Smooth muscle cell (in vitro differentiated cells): ENCODE measurements around the gene CIRBP. TPM values are rescaled to one million over a fixed set of nuclear protein-coding genes. Genes with fewer than 3 reads are reported as not detected.

Source experiments
- DNase-seq: peaks from one replicate; lab custom pipeline; 2025; ENCODE audit not compliant: unreplicated experiment; lab: John Stamatoyannopoulos, UW
- H2AFZ ChIP-seq: fragments of 200-600 bp; sonication (generic); 2 replicates; pipeline ENCODE4 v1.6.0; 2016; ENCODE audit warnings: antibody characterized with exemption, low read depth, mild to moderate bottlenecking
- H3F3A ChIP-seq: fragments of 200-600 bp; sonication (generic); 2 replicates; pipeline ENCODE4 v1.6.0; 2017; ENCODE audit warnings: antibody characterized with exemption, low read depth
- H3K27ac ChIP-seq: fragments of 200-600 bp; sonication (generic); 2 replicates; pipeline ENCODE4 v1.5.1; 2016; ENCODE audit warnings: low read depth, mild to moderate bottlenecking
- H3K27me3 ChIP-seq: fragments of 200-600 bp; sonication (generic); 2 replicates; pipeline ENCODE4 v1.6.1; 2016; ENCODE audit warnings: low read depth, mild to moderate bottlenecking
- H3K36me3 ChIP-seq: fragments of 200-600 bp; sonication (generic); 2 replicates; pipeline ENCODE4 v1.5.1; 2016; ENCODE audit warnings: low read depth
- H3K4me1 ChIP-seq: fragments of 200-600 bp; sonication (generic); 2 replicates; pipeline ENCODE4 v1.5.1; 2016; ENCODE audit warnings: low read depth
- H3K4me2 ChIP-seq: fragments of 200-600 bp; sonication (generic); 2 replicates; pipeline ENCODE4 v1.6.0; 2016; ENCODE audit warnings: mild to moderate bottlenecking
- H3K4me3 ChIP-seq: fragments of 200-600 bp; sonication (generic); 2 replicates; pipeline ENCODE4 v1.5.1; 2016; ENCODE audit warnings: mild to moderate bottlenecking
- H3K79me2 ChIP-seq: fragments of 200-600 bp; sonication (generic); 2 replicates; pipeline ENCODE4 v1.6.0; 2016; ENCODE audit warnings: low read depth, mild to moderate bottlenecking
- H3K9ac ChIP-seq: fragments of 200-600 bp; sonication (generic); 2 replicates; pipeline ENCODE4 v1.6.0; 2016; ENCODE audit warnings: low read depth
- H3K9me3 ChIP-seq: fragments of 200-600 bp; sonication (generic); replicated peaks from 2 replicates; pipeline ENCODE4 v1.5.1; 2016; ENCODE audit warnings: low read depth
- H4K20me1 ChIP-seq: fragments of 200-600 bp; sonication (generic); 2 replicates; pipeline ENCODE4 v1.6.0; 2016; ENCODE audit warnings: low read depth
- CTCF ChIP-seq: fragments of 200-600 bp; sonication (generic); IDR thresholded peaks from 2 replicates; pipeline ENCODE4 v1.5.1; 2017; ENCODE audit warnings: borderline replicate concordance, mild to moderate bottlenecking, antibody characterized with exemption; ENCODE audit not compliant: insufficient read depth, poor library complexity, severe bottlenecking
- WGBS: methylation state at CpG from one replicate; pipeline ENCODE4 v1.1.7; 2016; ENCODE audit warnings: low lambda C conversion rate; 5-methylcytosine and 5-hydroxymethylcytosine counted together
- polyA plus RNA-seq: library from polyadenylated mRNA; unstranded; fragments of >200 nt; fragmentation: Nextera tagmentation; extraction: Ambion mirVana; gene quantifications from 2 replicates; pipeline ENCODE4 v1.2.1, GENCODE V29; 2016
- total RNA-seq: library from RNA; depleted of rRNA; stranded (reverse); fragments of >200 nt; gene quantifications from 2 replicates; pipeline ENCODE4 v1.2.3, GENCODE V29; 2014

Gene CIRBP
- total and polyA plus RNA-seq, 2 experiments from 2014 or later, result 122 to 215 TPM

GRCh38 chr19:1266916-1267476, 2.1 kb upstream of the CIRBP start:
- H3K9ac ChIP-seq, result peak overlapping the region; percentile 80
- peaks cover 49% of the 10 kb centered on the region for H3F3A ChIP-seq
- peaks cover 29% of the 10 kb centered on the region for H4K20me1 ChIP-seq
- peak overlapping the region; percentile 91 for H3K4me2 ChIP-seq
- peaks cover 24% of the 10 kb centered on the region for H3K79me2 ChIP-seq
- H3K36me3 ChIP-seq, result no peaks in the 10 kb centered on the region
- peak overlapping the region; percentile 68 for H3K4me3 ChIP-seq
- peak; percentile 80 for DNase-seq
- no peak overlapping the region for H2AFZ ChIP-seq
- no peaks in the 10 kb centered on the region for H3K27me3 ChIP-seq
- no peaks in the 10 kb centered on the region for H3K9me3 ChIP-seq
- TF ChIP-seq CTCF, result peak; percentile 97
- H3K4me1 ChIP-seq, result peaks cover 56% of the 10 kb centered on the region
- 2% methylated on average over 55 of the region's 59 CpGs for WGBS
- peak overlapping the region; percentile 97 for H3K27ac ChIP-seq

GRCh38 chr19:1267477-1268225, 1.5 kb upstream of the CIRBP start:
- no peaks in the 10 kb centered on the region for H3K9me3 ChIP-seq
- DNase-seq, result peak; percentile 41
- no peak for TF ChIP-seq CTCF
- H3F3A ChIP-seq, result peaks cover 51% of the 10 kb centered on the region
- WGBS, result 22% methylated on average over 33 of the region's 35 CpGs
- peak overlapping the region; percentile 80 for H3K9ac ChIP-seq
- H3K27ac ChIP-seq, result peak overlapping the region; percentile 82
- peaks cover 30% of the 10 kb centered on the region for H3K79me2 ChIP-seq
- H3K4me2 ChIP-seq, result peak overlapping the region; percentile 91
- no peak overlapping the region for H2AFZ ChIP-seq
- peaks cover 36% of the 10 kb centered on the region for H4K20me1 ChIP-seq
- H3K36me3 ChIP-seq, result peaks cover 4% of the 10 kb centered on the region
- H3K4me3 ChIP-seq, result peak overlapping the region; percentile 68
- H3K4me1 ChIP-seq, result peaks cover 49% of the 10 kb centered on the region
- no peaks in the 10 kb centered on the region for H3K27me3 ChIP-seq

- H2AFZ ChIP-seq, result no peak overlapping the region
- peak overlapping the region; percentile 91 for H3K4me2 ChIP-seq
- no peak for TF ChIP-seq CTCF
- H3K79me2 ChIP-seq, result peaks cover 38% of the 10 kb centered on the region
- peak overlapping the region; percentile 82 for H3K27ac ChIP-seq
- H4K20me1 ChIP-seq, result peaks cover 44% of the 10 kb centered on the region
- peaks cover 48% of the 10 kb centered on the region for H3K4me1 ChIP-seq
- no peak overlapping the region for H3K4me3 ChIP-seq
- no peaks in the 10 kb centered on the region for H3K27me3 ChIP-seq
- WGBS, result 66% methylated on average over 32 of the region's 40 CpGs
- H3K36me3 ChIP-seq, result peaks cover 8% of the 10 kb centered on the region
- no peak overlapping the region for H3K9ac ChIP-seq
- no peaks in the 10 kb centered on the region for H3K9me3 ChIP-seq
- no peak for DNase-seq
- peaks cover 54% of the 10 kb centered on the region for H3F3A ChIP-seq
Observed at GRCh38 chr19:1268226-1269064, 687 bp upstream of the CIRBP start.
